Breast epithelium (tissue), 3 donors: ENCODE measurements around the gene FANCF.

Source experiments
- POLR2A ChIP-seq: fragments of 450-650 bp; IDR thresholded peaks from one replicate; pipeline ENCODE4 v1.6.1; 2016; ENCODE audit warnings: antibody characterized with exemption, mild to moderate bottlenecking, moderate library complexity
- POLR2AphosphoS5 ChIP-seq, 3 donors: sonication (generic); formaldehyde crosslinking; IDR thresholded peaks; one replicate each; pipeline ENCODE4 v1.6.1; 2017; ENCODE audit warnings: antibody characterized with exemption in 3 of 3
- TF ChIP-seq, protein P1 (sequence below), 3 donors: fragments of 450-650 bp; IDR thresholded peaks; one replicate each; pipeline ENCODE4 v1.5.1; 2016 to 2017; ENCODE audit warnings: antibody characterized with exemption in 3 of 3, mild to moderate bottlenecking in 3 of 3, moderate library complexity in 3 of 3

DNA sequence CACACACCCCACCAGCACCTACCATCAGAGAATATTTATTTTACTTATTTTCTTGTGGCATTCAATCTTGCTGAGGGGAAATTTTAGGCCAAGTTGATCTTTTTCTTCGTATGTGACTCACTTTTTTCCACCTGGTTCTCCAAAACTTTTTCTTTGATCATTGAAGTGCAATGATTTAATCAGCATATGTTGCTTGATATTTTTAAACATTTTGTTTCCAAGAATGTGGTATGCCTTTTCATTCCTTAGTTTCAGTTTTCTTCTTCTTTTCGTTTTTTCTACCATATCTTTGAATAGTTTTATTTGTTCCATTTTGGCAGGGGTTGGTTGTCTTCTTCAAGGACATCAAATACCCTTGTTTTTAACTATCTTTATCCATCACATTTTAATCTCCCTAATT lies 28.6 kb downstream of the FANCF start:
- no peak for TF ChIP-seq POLR2A
- TF ChIP-seq, protein P1, sequence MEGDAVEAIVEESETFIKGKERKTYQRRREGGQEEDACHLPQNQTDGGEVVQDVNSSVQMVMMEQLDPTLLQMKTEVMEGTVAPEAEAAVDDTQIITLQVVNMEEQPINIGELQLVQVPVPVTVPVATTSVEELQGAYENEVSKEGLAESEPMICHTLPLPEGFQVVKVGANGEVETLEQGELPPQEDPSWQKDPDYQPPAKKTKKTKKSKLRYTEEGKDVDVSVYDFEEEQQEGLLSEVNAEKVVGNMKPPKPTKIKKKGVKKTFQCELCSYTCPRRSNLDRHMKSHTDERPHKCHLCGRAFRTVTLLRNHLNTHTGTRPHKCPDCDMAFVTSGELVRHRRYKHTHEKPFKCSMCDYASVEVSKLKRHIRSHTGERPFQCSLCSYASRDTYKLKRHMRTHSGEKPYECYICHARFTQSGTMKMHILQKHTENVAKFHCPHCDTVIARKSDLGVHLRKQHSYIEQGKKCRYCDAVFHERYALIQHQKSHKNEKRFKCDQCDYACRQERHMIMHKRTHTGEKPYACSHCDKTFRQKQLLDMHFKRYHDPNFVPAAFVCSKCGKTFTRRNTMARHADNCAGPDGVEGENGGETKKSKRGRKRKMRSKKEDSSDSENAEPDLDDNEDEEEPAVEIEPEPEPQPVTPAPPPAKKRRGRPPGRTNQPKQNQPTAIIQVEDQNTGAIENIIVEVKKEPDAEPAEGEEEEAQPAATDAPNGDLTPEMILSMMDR (IDR thresholded peaks at IDR 0.05) = no peak
- no peak for TF ChIP-seq POLR2AphosphoS5 (IDR thresholded peaks at IDR 0.05)
